GM12878 (cell line): ENCODE results near the gene RSRC1. TPM values are rescaled to one million over a fixed set of nuclear protein-coding genes. Genes with fewer than 3 reads are reported as not detected.

Experiments used
- ATAC-seq: fragments of 200-7000 bp; cut with Tn5 transposase; 3 replicates; pipeline ENCODE4 v1.9.1; 2020; ENCODE audit warnings: mild to moderate bottlenecking, moderate library complexity
- BruUV-seq: library from RNA; stranded (reverse); fragments of 400-500 nt; replicated peaks from 2 replicates; lab custom pipeline; 2021; lab: Mats Ljungman, UMichigan
- CTCF ChIA-PET: fragments of 300-600 bp; sonication (Branson Sonifier 250); formaldehyde crosslinking; extraction: SDS; loops from one replicate; lab custom pipeline; 2021; ENCODE audit warnings: inconsistent platforms; lab: Yijun Ruan, JAX
- POLR2A ChIA-PET: fragments of 350-600 bp; formaldehyde crosslinking; extraction: SDS; loops from one replicate; lab custom pipeline; 2021; ENCODE audit warnings: inconsistent platforms; lab: Charles Lee
- RAD21 ChIA-PET: fragments of 300-600 bp; sonication (Branson Sonifier 250); formaldehyde crosslinking; loops from one replicate; lab custom pipeline; 2023; ENCODE audit warnings: antibody characterized with exemption; ENCODE audit not compliant: unreplicated experiment; lab: Charles Lee
- SMC1A ChIA-PET: fragments of 300-600 bp; sonication (Branson Sonifier 250); formaldehyde crosslinking; loops from one replicate; lab custom pipeline; 2023; ENCODE audit not compliant: unreplicated experiment, uncharacterized antibody; lab: Charles Lee
- DNase-seq: peaks from one replicate; pipeline ENCODE4 v3.0.0-alpha.2; 2011; ENCODE audit warnings: low read depth, low spot score
- FAIRE-seq: peaks from 3 replicates; lab custom pipeline; 2011; peaks lifted over from hg19 to GRCh38; lab: Jason Lieb, UNC
- H2AFZ ChIP-seq: 2 replicates; pipeline ENCODE4 v1.6.0; 2011; ENCODE audit warnings: low read depth, low read length, control low read depth; ENCODE audit not compliant: control insufficient read depth
- H3K27ac ChIP-seq: 2 replicates; pipeline ENCODE4 v1.5.1; 2011; ENCODE audit warnings: control low read depth; ENCODE audit not compliant: control insufficient read depth, insufficient read depth
- H3K27me3 ChIP-seq, 2 experiments: replicated peaks in 1 of 2; 2 replicates each; pipeline versions ENCODE4 v1.6.0 to v1.6.1; 2011; ENCODE audit warnings: low read length in 1 of 2; ENCODE audit not compliant: control insufficient read depth in 2 of 2, insufficient read depth in 2 of 2
- H3K36me3 ChIP-seq, 2 experiments: 2 replicates each; pipeline ENCODE4 v1.5.1; 2011; ENCODE audit warnings: low read length in 1 of 2; ENCODE audit not compliant: control insufficient read depth in 2 of 2, insufficient read depth in 2 of 2
- H3K4me1 ChIP-seq: 2 replicates; pipeline ENCODE4 v1.6.1; 2011; ENCODE audit warnings: mild to moderate bottlenecking, low read length, moderate library complexity, mixed read lengths; ENCODE audit not compliant: control insufficient read depth, insufficient read depth
- H3K4me2 ChIP-seq: 2 replicates; pipeline ENCODE4 v1.6.0; 2011; ENCODE audit warnings: control low read depth; ENCODE audit not compliant: control insufficient read depth, insufficient read depth
- H3K4me3 ChIP-seq: fragments of 200-600 bp; sonication (generic); 2 replicates; pipeline ENCODE4 v1.5.1; 2016
- H3K79me2 ChIP-seq: 2 replicates; pipeline ENCODE4 v1.6.0; 2011; ENCODE audit warnings: low read length; ENCODE audit not compliant: control insufficient read depth, insufficient read depth
- H3K9ac ChIP-seq: 2 replicates; pipeline ENCODE4 v1.8.0; 2011; ENCODE audit warnings: low read length, control low read depth, mixed read lengths; ENCODE audit not compliant: control insufficient read depth, insufficient read depth
- H3K9me3 ChIP-seq: replicated peaks from 3 replicates; pipeline ENCODE4 v1.5.1; 2011; ENCODE audit warnings: mild to moderate bottlenecking, low read length; ENCODE audit not compliant: control insufficient read depth, insufficient read depth
- H4K20me1 ChIP-seq: 2 replicates; pipeline ENCODE4 v1.6.0; 2011; ENCODE audit not compliant: control insufficient read depth, insufficient read depth
- CBX5 ChIP-seq: sonication (generic); IDR thresholded peaks from 2 replicates; pipeline ENCODE4 v1.6.1; 2016; ENCODE audit warnings: low read depth, moderate library complexity, mild to moderate bottlenecking, inconsistent platforms
- EZH2 ChIP-seq: IDR thresholded peaks from 2 replicates; pipeline ENCODE4 v1.6.1; 2012; ENCODE audit warnings: low read depth, mild to moderate bottlenecking, control low read depth, inconsistent platforms, low read length, borderline replicate concordance; ENCODE audit not compliant: control insufficient read depth
- LARP7 ChIP-seq: fragments of 450-650 bp; IDR thresholded peaks from 2 replicates; pipeline ENCODE4 v1.6.1; 2017; ENCODE audit warnings: mild to moderate bottlenecking
- NBN ChIP-seq: fragments of 450-650 bp; IDR thresholded peaks from 2 replicates; pipeline ENCODE4 v1.6.1; 2016
- PAX8 ChIP-seq: fragments of 450-650 bp; IDR thresholded peaks from 2 replicates; pipeline ENCODE4 v1.6.1; 2017; ENCODE audit warnings: mild to moderate bottlenecking, moderate library complexity
- RAD21 ChIP-seq: IDR thresholded peaks from 2 replicates; pipeline ENCODE4 v1.6.1; 2011; ENCODE audit warnings: mild to moderate bottlenecking, low read depth, low read length, moderate library complexity; ENCODE audit not compliant: insufficient read depth
- SPI1 ChIP-seq: IDR thresholded peaks from 2 replicates; pipeline ENCODE4 v1.6.1; 2011; ENCODE audit warnings: low read depth, mild to moderate bottlenecking, low read length, moderate library complexity, borderline replicate concordance; ENCODE audit not compliant: insufficient read depth
- TCF7 ChIP-seq: IDR thresholded peaks from 2 replicates; pipeline ENCODE4 v1.6.1; 2014; ENCODE audit warnings: antibody characterized with exemption, borderline replicate concordance
- WGBS: methylation state at CpG from one replicate; pipeline ENCODE4 v1.1.6; 2016; ENCODE audit warnings: low lambda C conversion rate; ENCODE audit not compliant: insufficient replicate concordance, insufficient coverage; ENCODE audit errors: missing lambda C conversion rate; 5-methylcytosine and 5-hydroxymethylcytosine counted together
- in situ Hi-C: fragments of 300-500 bp; cut with MboI; formaldehyde crosslinking; loops from 9 replicates; pipeline ENCODE4 v1.14.3; 2018; ENCODE audit warnings: mixed read lengths
- intact Hi-C: fragments of 100-400 bp; cut with micrococcal nuclease; formaldehyde crosslinking; loops from one replicate; pipeline ENCODE4 v1.14.2; 2022; ENCODE audit not compliant: unreplicated experiment
- polyA plus RNA-seq, 11 experiments: library from polyadenylated mRNA; depleted of rRNA in 4 of 11; unstranded in 6 of 11; stranded (reverse) in 5 of 11; fragments of >200 nt; fragmentation: Nextera tagmentation in 4 of 11; fragmentation: Illumina TruSeq in 1 of 11; extraction: Ambion mirVana in 4 of 11; extraction: Trizol in 1 of 11; gene quantifications; 1 replicate in 1 of 11; 2 replicates in 10 of 11; pipeline versions ENCODE4 v1.2.1 to v1.2.3, GENCODE V29; 2011 to 2016; ENCODE audit warnings: inconsistent platforms in 2 of 11, missing spikeins in 2 of 11, low read depth in 1 of 11
- total RNA-seq, 4 experiments: library from RNA; depleted of rRNA in 3 of 4; stranded (reverse); fragments of >200 nt in 3 of 4; fragmentation: Illumina TruSeq in 1 of 4; extraction: Trizol in 1 of 4; gene quantifications; 2 replicates each; pipeline versions ENCODE4 v1.2.1 to v1.2.3, GENCODE V29; 2013 to 2021
- TF ChIP-seq, protein P1 (sequence below): fragments of 450-650 bp; IDR thresholded peaks from 2 replicates; pipeline ENCODE4 v1.6.1; 2018; ENCODE audit warnings: mild to moderate bottlenecking, low read depth, moderate library complexity; ENCODE audit not compliant: partially characterized antibody
- TF ChIP-seq, protein P2 (sequence below): IDR thresholded peaks from 2 replicates; pipeline ENCODE4 v1.6.1; 2012; ENCODE audit warnings: improper control_type of control experiment, low read depth, low read length; ENCODE audit not compliant: insufficient replicate concordance
- TF ChIP-seq, protein P3 (sequence below), 3 experiments: IDR thresholded peaks in 2 of 3; conservative IDR thresholded peaks in 1 of 3; 2 replicates each; pipeline ENCODE4 v1.5.1; 2011; ENCODE audit warnings: low read depth in 3 of 3, low read length in 3 of 3, mild to moderate bottlenecking in 3 of 3, control low read depth in 2 of 3, moderate library complexity in 2 of 3, inconsistent platforms in 1 of 3, mixed read lengths in 1 of 3; ENCODE audit not compliant: control insufficient read depth in 2 of 3, insufficient read depth in 1 of 3; ENCODE audit errors: extremely low read depth in 1 of 3

The RSRC1 gene
- total and polyA plus RNA-seq, 10 of the 15 experiments (the other 5 are each of a cell fraction or from before 2014, with no cell fraction given) = 16.4 to 85.9 (median 42.0) TPM

DNA sequence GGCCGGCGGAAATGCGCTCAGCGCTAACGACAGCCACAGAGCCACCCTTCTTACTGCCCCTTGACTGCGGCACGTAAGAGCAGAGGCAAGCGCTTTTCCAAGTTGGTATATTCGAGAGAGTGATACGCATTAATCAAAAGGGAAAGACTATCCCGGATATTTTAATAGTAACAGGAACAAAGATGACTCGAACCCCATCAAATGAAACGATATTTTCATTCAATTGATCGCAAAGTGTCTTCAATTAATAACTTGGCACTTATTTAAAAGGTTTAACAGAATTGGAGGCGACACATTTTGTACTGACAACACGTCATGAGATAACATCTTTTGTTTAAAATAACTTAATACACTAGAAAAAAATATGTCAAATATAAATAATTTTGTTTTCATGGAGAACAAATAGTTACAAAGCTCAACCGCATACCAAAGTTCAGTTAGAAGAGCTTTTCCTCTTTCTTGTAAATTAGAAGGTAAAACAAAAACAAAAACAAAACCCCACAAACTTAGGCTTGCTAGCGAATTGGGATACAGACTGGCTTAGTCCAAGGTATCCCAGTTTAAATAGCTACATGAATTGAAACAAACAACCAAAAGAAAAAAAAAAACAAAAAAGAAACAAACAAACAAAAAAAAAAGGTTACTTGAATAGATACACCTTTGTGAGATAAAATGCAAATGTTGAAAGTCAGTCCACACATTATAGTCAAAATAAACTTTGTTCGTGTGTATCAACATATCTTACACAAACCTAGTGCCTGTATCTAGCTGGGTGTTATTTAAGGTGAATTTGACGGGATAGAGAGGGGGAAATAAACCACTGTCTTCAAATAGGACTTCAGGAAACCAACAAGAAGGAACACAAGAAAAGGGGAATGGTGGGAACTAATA is 13.8 kb upstream of the RSRC1 start:
- Histone ChIP-seq H3K36me3 (no peaks in the 10 kb centered on the region), H3K4me3 (no peak overlapping the region), H3K9me3 (no peaks in the 10 kb centered on the region; the same call in 2 of the 3 replicates), H3K27ac (no peak overlapping the region), H3K79me2 (no peaks in the 10 kb centered on the region), H2AFZ (no peak overlapping the region), H3K27me3 (peaks cover 2 to 12% of the 10 kb centered on the region in 2 experiments), H4K20me1 (no peaks in the 10 kb centered on the region), H3K4me2 (no peak overlapping the region), H3K4me1 (peaks cover 6% of the 10 kb centered on the region; the same call in 1 of the 2 replicates), H3K9ac (no peak overlapping the region)
- in situ Hi-C loops (no loop called here), intact Hi-C loops (loop anchor here (5.0 kb wide), 1 partner anchor 216 kb away; no protein-coding TSS in a partner anchor)
- ATAC-seq = no peak
- no peak for DNase-seq
- FAIRE-seq = no peak
- BruUV-seq = no TSS peak
- WGBS = 29% methylated on average over 20 of the region's 20 CpGs
- ChIA-PET CTCF (interaction anchor here (0.6 to 3.4 kb wide), 6 partner anchors 10 to 923 kb away, joined by 3 to 18 read pairs (median 4); partner anchors contain the start of gene RSRC1), SMC1A (interaction anchor here (0.7 to 4.1 kb wide), 6 partner anchors 12 to 338 kb away, joined by 3 to 20 read pairs (median 5); partner anchors contain the start of genes RSRC1 and SHOX2), RAD21 (interaction anchor here (1.1 to 3.8 kb wide), 3 partner anchors 13 to 337 kb away, joined by 3 to 19 read pairs (median 9); partner anchors contain the start of gene RSRC1), POLR2A (interaction anchor here (0.6 to 1.2 kb wide), 4 partner anchors 8 to 1519 kb away, joined by 3 to 5 read pairs (median 3); no protein-coding TSS in a partner anchor)
- TF ChIP-seq, protein P1, sequence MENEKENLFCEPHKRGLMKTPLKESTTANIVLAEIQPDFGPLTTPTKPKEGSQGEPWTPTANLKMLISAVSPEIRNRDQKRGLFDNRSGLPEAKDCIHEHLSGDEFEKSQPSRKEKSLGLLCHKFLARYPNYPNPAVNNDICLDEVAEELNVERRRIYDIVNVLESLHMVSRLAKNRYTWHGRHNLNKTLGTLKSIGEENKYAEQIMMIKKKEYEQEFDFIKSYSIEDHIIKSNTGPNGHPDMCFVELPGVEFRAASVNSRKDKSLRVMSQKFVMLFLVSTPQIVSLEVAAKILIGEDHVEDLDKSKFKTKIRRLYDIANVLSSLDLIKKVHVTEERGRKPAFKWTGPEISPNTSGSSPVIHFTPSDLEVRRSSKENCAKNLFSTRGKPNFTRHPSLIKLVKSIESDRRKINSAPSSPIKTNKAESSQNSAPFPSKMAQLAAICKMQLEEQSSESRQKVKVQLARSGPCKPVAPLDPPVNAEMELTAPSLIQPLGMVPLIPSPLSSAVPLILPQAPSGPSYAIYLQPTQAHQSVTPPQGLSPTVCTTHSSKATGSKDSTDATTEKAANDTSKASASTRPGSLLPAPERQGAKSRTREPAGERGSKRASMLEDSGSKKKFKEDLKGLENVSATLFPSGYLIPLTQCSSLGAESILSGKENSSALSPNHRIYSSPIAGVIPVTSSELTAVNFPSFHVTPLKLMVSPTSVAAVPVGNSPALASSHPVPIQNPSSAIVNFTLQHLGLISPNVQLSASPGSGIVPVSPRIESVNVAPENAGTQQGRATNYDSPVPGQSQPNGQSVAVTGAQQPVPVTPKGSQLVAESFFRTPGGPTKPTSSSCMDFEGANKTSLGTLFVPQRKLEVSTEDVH = no peak
- TF ChIP-seq RAD21 = no peak
- no peak for TF ChIP-seq CBX5
- TF ChIP-seq, protein P2, sequence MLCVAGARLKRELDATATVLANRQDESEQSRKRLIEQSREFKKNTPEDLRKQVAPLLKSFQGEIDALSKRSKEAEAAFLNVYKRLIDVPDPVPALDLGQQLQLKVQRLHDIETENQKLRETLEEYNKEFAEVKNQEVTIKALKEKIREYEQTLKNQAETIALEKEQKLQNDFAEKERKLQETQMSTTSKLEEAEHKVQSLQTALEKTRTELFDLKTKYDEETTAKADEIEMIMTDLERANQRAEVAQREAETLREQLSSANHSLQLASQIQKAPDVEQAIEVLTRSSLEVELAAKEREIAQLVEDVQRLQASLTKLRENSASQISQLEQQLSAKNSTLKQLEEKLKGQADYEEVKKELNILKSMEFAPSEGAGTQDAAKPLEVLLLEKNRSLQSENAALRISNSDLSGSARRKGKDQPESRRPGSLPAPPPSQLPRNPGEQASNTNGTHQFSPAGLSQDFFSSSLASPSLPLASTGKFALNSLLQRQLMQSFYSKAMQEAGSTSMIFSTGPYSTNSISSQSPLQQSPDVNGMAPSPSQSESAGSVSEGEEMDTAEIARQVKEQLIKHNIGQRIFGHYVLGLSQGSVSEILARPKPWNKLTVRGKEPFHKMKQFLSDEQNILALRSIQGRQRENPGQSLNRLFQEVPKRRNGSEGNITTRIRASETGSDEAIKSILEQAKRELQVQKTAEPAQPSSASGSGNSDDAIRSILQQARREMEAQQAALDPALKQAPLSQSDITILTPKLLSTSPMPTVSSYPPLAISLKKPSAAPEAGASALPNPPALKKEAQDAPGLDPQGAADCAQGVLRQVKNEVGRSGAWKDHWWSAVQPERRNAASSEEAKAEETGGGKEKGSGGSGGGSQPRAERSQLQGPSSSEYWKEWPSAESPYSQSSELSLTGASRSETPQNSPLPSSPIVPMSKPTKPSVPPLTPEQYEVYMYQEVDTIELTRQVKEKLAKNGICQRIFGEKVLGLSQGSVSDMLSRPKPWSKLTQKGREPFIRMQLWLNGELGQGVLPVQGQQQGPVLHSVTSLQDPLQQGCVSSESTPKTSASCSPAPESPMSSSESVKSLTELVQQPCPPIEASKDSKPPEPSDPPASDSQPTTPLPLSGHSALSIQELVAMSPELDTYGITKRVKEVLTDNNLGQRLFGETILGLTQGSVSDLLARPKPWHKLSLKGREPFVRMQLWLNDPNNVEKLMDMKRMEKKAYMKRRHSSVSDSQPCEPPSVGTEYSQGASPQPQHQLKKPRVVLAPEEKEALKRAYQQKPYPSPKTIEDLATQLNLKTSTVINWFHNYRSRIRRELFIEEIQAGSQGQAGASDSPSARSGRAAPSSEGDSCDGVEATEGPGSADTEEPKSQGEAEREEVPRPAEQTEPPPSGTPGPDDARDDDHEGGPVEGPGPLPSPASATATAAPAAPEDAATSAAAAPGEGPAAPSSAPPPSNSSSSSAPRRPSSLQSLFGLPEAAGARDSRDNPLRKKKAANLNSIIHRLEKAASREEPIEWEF = no peak
- no peak for TF ChIP-seq LARP7
- no peak for TF ChIP-seq EZH2
- TF ChIP-seq NBN = no peak
- no peak for TF ChIP-seq PAX8
- no peak for TF ChIP-seq SPI1
- TF ChIP-seq, protein P3, sequence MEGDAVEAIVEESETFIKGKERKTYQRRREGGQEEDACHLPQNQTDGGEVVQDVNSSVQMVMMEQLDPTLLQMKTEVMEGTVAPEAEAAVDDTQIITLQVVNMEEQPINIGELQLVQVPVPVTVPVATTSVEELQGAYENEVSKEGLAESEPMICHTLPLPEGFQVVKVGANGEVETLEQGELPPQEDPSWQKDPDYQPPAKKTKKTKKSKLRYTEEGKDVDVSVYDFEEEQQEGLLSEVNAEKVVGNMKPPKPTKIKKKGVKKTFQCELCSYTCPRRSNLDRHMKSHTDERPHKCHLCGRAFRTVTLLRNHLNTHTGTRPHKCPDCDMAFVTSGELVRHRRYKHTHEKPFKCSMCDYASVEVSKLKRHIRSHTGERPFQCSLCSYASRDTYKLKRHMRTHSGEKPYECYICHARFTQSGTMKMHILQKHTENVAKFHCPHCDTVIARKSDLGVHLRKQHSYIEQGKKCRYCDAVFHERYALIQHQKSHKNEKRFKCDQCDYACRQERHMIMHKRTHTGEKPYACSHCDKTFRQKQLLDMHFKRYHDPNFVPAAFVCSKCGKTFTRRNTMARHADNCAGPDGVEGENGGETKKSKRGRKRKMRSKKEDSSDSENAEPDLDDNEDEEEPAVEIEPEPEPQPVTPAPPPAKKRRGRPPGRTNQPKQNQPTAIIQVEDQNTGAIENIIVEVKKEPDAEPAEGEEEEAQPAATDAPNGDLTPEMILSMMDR (IDR thresholded peaks at IDR 0.05 in 2 of 3, conservative IDR thresholded peaks at IDR 0.05 in 1 of 3; ENCODE audit: control insufficient read depth in 2 of 3, extremely low read depth in 1 of 3, insufficient read depth in 1 of 3, low read depth in 3 of 3, low read length in 3 of 3) = no peak
- no peak for TF ChIP-seq TCF7
